ENCODE data around the gene KCNN3. TPM values are rescaled to one million over a fixed set of nuclear protein-coding genes. Genes with fewer than 3 reads are reported as not detected.

KCNN3 gene
- total RNA-seq, 1 experiment from 2014 or later, result 0.26 TPM

DNA sequence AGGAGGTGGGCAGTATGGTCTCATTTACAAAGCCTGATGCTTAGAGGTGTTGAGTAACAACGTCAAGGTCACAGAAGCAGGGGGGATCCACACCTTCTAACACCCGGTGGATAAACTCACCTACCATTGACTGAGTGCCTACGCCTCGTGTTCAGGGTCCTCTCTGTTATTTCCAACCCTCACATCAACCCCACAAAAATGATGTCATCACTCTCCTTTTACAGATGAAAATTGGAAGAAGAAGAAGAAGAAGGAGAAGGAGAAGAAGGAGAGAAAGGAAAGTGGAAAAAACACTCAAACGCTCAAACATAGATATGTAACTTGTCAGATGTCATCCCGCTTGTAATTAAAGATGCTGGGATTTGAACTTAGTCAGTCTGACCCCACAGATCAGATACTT, 653 bp upstream of the KCNN3 start:
- H3K36me3 ChIP-seq (ENCODE audit: low read depth, low read length), result no peaks in the 10 kb centered on the region
- H4K20me1 ChIP-seq (ENCODE audit: low read length), result no peaks in the 10 kb centered on the region
- H3K4me3 ChIP-seq (ENCODE audit: low read length), result no peak overlapping the region
- H3K9me3 ChIP-seq (ENCODE audit: low read length), result no peaks in the 10 kb centered on the region
- H3K4me2 ChIP-seq (ENCODE audit: low read length), result no peak overlapping the region
- peaks cover 7% of the 10 kb centered on the region; the same call in 1 of the 2 replicates for H3K4me1 ChIP-seq (ENCODE audit: insufficient read depth, low read length)
- no peak overlapping the region for H3K27ac ChIP-seq (ENCODE audit: low read length)
- ChIA-PET CTCF (no interaction called here), POLR2A (ENCODE audit: unreplicated experiment) (interaction anchor here (0.5 kb wide), 1 partner anchor 1252 kb away, joined by 4 read pairs; no protein-coding TSS in a partner anchor)
- no peaks in the 10 kb centered on the region for H3K79me2 ChIP-seq (ENCODE audit: low read length)
- H3K27me3 ChIP-seq (ENCODE audit: low read length), result peaks cover 33% of the 10 kb centered on the region
- ATAC-seq, result no peak
- TF ChIP-seq, protein P1, sequence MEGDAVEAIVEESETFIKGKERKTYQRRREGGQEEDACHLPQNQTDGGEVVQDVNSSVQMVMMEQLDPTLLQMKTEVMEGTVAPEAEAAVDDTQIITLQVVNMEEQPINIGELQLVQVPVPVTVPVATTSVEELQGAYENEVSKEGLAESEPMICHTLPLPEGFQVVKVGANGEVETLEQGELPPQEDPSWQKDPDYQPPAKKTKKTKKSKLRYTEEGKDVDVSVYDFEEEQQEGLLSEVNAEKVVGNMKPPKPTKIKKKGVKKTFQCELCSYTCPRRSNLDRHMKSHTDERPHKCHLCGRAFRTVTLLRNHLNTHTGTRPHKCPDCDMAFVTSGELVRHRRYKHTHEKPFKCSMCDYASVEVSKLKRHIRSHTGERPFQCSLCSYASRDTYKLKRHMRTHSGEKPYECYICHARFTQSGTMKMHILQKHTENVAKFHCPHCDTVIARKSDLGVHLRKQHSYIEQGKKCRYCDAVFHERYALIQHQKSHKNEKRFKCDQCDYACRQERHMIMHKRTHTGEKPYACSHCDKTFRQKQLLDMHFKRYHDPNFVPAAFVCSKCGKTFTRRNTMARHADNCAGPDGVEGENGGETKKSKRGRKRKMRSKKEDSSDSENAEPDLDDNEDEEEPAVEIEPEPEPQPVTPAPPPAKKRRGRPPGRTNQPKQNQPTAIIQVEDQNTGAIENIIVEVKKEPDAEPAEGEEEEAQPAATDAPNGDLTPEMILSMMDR (conservative IDR thresholded peaks at IDR 0.05; ENCODE audit: low read depth, low read length), result no peak
- no peak for TF ChIP-seq EZH2phosphoT487 (IDR thresholded peaks at IDR 0.05; ENCODE audit: borderline replicate concordance, low read length)
- TF ChIP-seq EZH2 (IDR thresholded peaks at IDR 0.05; ENCODE audit: low read length, unreplicated experiment), result no peak
- H3K9me2 ChIP-seq (replicated peaks; ENCODE audit: low read length), result no peaks in the 10 kb centered on the region
- no TSS peak for BruUV-seq (replicated peaks)
- no peak for DNase-seq
- no peaks in the 10 kb centered on the region for H3F3A ChIP-seq (ENCODE audit: low read length, unreplicated experiment)
- intact Hi-C loops (cut with micrococcal nuclease), result no loop called here
- no peak overlapping the region for H3K9ac ChIP-seq (ENCODE audit: low read length)
- no peak overlapping the region for H2AFZ ChIP-seq (ENCODE audit: low read length)

GRCh38 chr1:154869351-154870114, 548 bp downstream of the KCNN3 start:
- Histone ChIP-seq H3K79me2 (ENCODE audit: low read length) (no peaks in the 10 kb centered on the region), H3K9me3 (ENCODE audit: low read length) (no peaks in the 10 kb centered on the region), H3K9ac (ENCODE audit: low read length) (no peak overlapping the region), H3F3A (ENCODE audit: low read length, unreplicated experiment) (no peaks in the 10 kb centered on the region), H3K27me3 (ENCODE audit: low read length) (peaks cover 33% of the 10 kb centered on the region), H3K36me3 (ENCODE audit: low read depth, low read length) (no peaks in the 10 kb centered on the region), H3K4me3 (ENCODE audit: low read length) (no peak overlapping the region), H4K20me1 (ENCODE audit: low read length) (no peaks in the 10 kb centered on the region), H3K9me2 (replicated peaks; ENCODE audit: low read length) (no peaks in the 10 kb centered on the region), H3K27ac (ENCODE audit: low read length) (no peak overlapping the region), H3K4me1 (ENCODE audit: insufficient read depth, low read length) (peaks cover 7% of the 10 kb centered on the region; the same call in 1 of the 2 replicates), H2AFZ (ENCODE audit: low read length) (no peak overlapping the region), H3K4me2 (ENCODE audit: low read length) (peak overlapping the region; percentile 22; the same call in 1 of the 2 replicates)
- no peak for DNase-seq
- no peak for ATAC-seq
- ChIA-PET POLR2A (ENCODE audit: unreplicated experiment) (interaction anchor here (0.6 kb wide), 1 partner anchor 113 kb away, joined by 3 read pairs; the partner anchor contains the start of gene FLAD1), CTCF (interaction anchor here (0.5 to 1.2 kb wide), 2 partner anchors 14 to 339 kb away, joined by 3 to 4 read pairs; no protein-coding TSS in a partner anchor)
- TF ChIP-seq, protein P1 (conservative IDR thresholded peaks at IDR 0.05; ENCODE audit: low read depth, low read length), result no peak
- TF ChIP-seq EZH2 (IDR thresholded peaks at IDR 0.05; ENCODE audit: low read length, unreplicated experiment), result no peak
- TF ChIP-seq EZH2phosphoT487 (IDR thresholded peaks at IDR 0.05; ENCODE audit: borderline replicate concordance, low read length), result no peak
- no TSS peak for BruUV-seq (replicated peaks)
- intact Hi-C loops (cut with micrococcal nuclease), result no loop called here
